Fibroblast of lung (primary cell): Measurements from ENCODE around the gene CCDC102B. TPM values are rescaled to one million over a fixed set of nuclear protein-coding genes. Genes with fewer than 3 reads are reported as not detected.

Source experiments
- DNase-seq, 2 donors: peaks; one replicate each; pipeline versions ENCODE4 v3.0.0 to v3.0.0-alpha.2; 2010; ENCODE audit warnings: low read depth in 2 of 2
- H2AFZ ChIP-seq: 2 replicates; pipeline ENCODE4 v1.5.1; 2012; ENCODE audit warnings: low read length, control low read depth, inconsistent platforms
- H3K27ac ChIP-seq: 2 replicates; pipeline ENCODE4 v1.5.1; 2011; ENCODE audit warnings: low read length, control low read depth; ENCODE audit not compliant: insufficient read depth
- H3K27me3 ChIP-seq: 2 replicates; pipeline ENCODE4 v1.5.1; 2011; ENCODE audit warnings: mild to moderate bottlenecking, low read length; ENCODE audit not compliant: control insufficient read depth, insufficient read depth
- H3K36me3 ChIP-seq: 2 replicates; pipeline ENCODE4 v1.5.1; 2011; ENCODE audit warnings: low read length; ENCODE audit not compliant: control insufficient read depth, insufficient read depth
- H3K4me1 ChIP-seq: 2 replicates; pipeline ENCODE4 v1.5.1; 2011; ENCODE audit warnings: low read length; ENCODE audit not compliant: control insufficient read depth, insufficient read depth; ENCODE audit errors: extremely low read depth
- H3K4me2 ChIP-seq: 2 replicates; pipeline ENCODE4 v1.5.1; 2011; ENCODE audit warnings: low read length, control low read depth; ENCODE audit not compliant: insufficient read depth; ENCODE audit errors: extremely low read depth
- H3K4me3 ChIP-seq, 4 experiments: fragments of 200-600 bp in 1 of 4; sonication (generic) in 1 of 4; replicated peaks in 1 of 4; 2 replicates each; pipeline ENCODE4 v1.5.1; 2011 to 2016; ENCODE audit warnings: low read length in 4 of 4, low read depth in 3 of 4, mild to moderate bottlenecking in 3 of 4, control low read depth in 2 of 4, inconsistent platforms in 1 of 4, mixed read lengths in 1 of 4; ENCODE audit not compliant: insufficient read depth in 1 of 4; ENCODE audit errors: control extremely low read depth in 1 of 4
- H3K79me2 ChIP-seq: 2 replicates; pipeline ENCODE4 v1.5.1; 2012; ENCODE audit warnings: mild to moderate bottlenecking, low read length, inconsistent platforms; ENCODE audit not compliant: control insufficient read depth, insufficient read depth
- H3K9ac ChIP-seq: 2 replicates; pipeline ENCODE4 v1.5.1; 2011; ENCODE audit warnings: mild to moderate bottlenecking, low read length, control low read depth; ENCODE audit not compliant: insufficient read depth
- H3K9me3 ChIP-seq: 2 replicates; pipeline ENCODE4 v1.5.1; 2012; ENCODE audit warnings: low read depth, low read length; ENCODE audit not compliant: control insufficient read depth, insufficient read depth
- H4K20me1 ChIP-seq: 2 replicates; pipeline ENCODE4 v1.5.1; 2011; ENCODE audit warnings: low read length; ENCODE audit not compliant: control insufficient read depth, insufficient read depth; ENCODE audit errors: extremely low read depth
- CTCF ChIP-seq, 2 donors: IDR thresholded peaks in 1 of 2; conservative IDR thresholded peaks in 1 of 2; 1 replicate in 1 of 2; 2 replicates in 1 of 2; pipeline ENCODE4 v1.5.1; 2011 to 2012; ENCODE audit warnings: low read length in 2 of 2, control low read depth in 1 of 2, inconsistent platforms in 1 of 2, low read depth in 1 of 2, mild to moderate bottlenecking in 1 of 2
- EZH2 ChIP-seq: IDR thresholded peaks from 2 replicates; pipeline ENCODE4 v1.5.1; 2012; ENCODE audit warnings: low read length, control low read depth, mild to moderate bottlenecking; ENCODE audit errors: missing control alignments
- polyA plus RNA-seq, 2 donors: library from polyadenylated mRNA; depleted of rRNA in 1 of 2; stranded (reverse) in 1 of 2; unstranded in 1 of 2; fragments of >200 nt; gene quantifications; 2 replicates each; pipeline ENCODE4 v1.2.1, GENCODE V29; 2011 to 2012; ENCODE audit warnings: missing spikeins in 1 of 2
- total RNA-seq: library from RNA; depleted of rRNA; stranded (reverse); fragments of >200 nt; gene quantifications from 2 replicates; pipeline ENCODE4 v1.2.1, GENCODE V29; 2014

The CCDC102B gene
- total and polyA plus RNA-seq, 2 donors (not counting 1 experiment from before 2014, with no cell fraction given), result 33.7 to 35.3 TPM

GRCh38 chr18:69008538-69008937 lies 210.7 kb downstream of the CCDC102B start:
- H3K4me2 ChIP-seq, result no peak overlapping the region
- H3K4me1 ChIP-seq, result no peaks in the 10 kb centered on the region
- no peak overlapping the region for H3K27ac ChIP-seq
- DNase-seq, result no peak
- H4K20me1 ChIP-seq, result no peaks in the 10 kb centered on the region
- no peaks in the 10 kb centered on the region for H3K36me3 ChIP-seq
- H3K27me3 ChIP-seq, result no peaks in the 10 kb centered on the region
- no peaks in the 10 kb centered on the region for H3K79me2 ChIP-seq
- no peak overlapping the region for H2AFZ ChIP-seq
- no peak overlapping the region for H3K4me3 ChIP-seq
- no peak overlapping the region for H3K9ac ChIP-seq
- TF ChIP-seq CTCF (conservative IDR thresholded peaks at IDR 0.05 in 1 of 2, IDR thresholded peaks at IDR 0.05 in 1 of 2; ENCODE audit: low read depth in 1 of 2, low read length in 2 of 2) (no peak), EZH2 (no peak)
- H3K9me3 ChIP-seq, result no peaks in the 10 kb centered on the region

- Histone ChIP-seq H3K4me3 (no peak overlapping the region), H3K79me2 (no peaks in the 10 kb centered on the region), H2AFZ (no peak overlapping the region), H3K9me3 (no peaks in the 10 kb centered on the region), H3K9ac (no peak overlapping the region), H3K4me1 (no peaks in the 10 kb centered on the region), H4K20me1 (no peaks in the 10 kb centered on the region), H3K27me3 (no peaks in the 10 kb centered on the region), H3K4me2 (no peak overlapping the region), H3K27ac (no peak overlapping the region), H3K36me3 (no peaks in the 10 kb centered on the region)
- DNase-seq, result no peak
- TF ChIP-seq CTCF (conservative IDR thresholded peaks at IDR 0.05 in 1 of 2, IDR thresholded peaks at IDR 0.05 in 1 of 2; ENCODE audit: low read depth in 1 of 2, low read length in 2 of 2), result no peak
- no peak for TF ChIP-seq EZH2
These were observed 223.4 kb downstream of the CCDC102B start for GRCh38 chr18:69021211-69021805.

- DNase-seq, result peak in 1 of 2 donors; percentile 12
- Histone ChIP-seq H3K27me3 (no peaks in the 10 kb centered on the region), H2AFZ (no peak overlapping the region), H3K4me1 (no peaks in the 10 kb centered on the region), H3K27ac (no peak overlapping the region), H3K4me2 (no peak overlapping the region), H3K4me3 (no peak overlapping the region), H3K36me3 (no peaks in the 10 kb centered on the region), H3K9ac (no peak overlapping the region), H3K79me2 (no peaks in the 10 kb centered on the region), H4K20me1 (no peaks in the 10 kb centered on the region), H3K9me3 (no peaks in the 10 kb centered on the region)
- no peak for TF ChIP-seq EZH2
- no peak for TF ChIP-seq CTCF (conservative IDR thresholded peaks at IDR 0.05 in 1 of 2, IDR thresholded peaks at IDR 0.05 in 1 of 2; ENCODE audit: low read depth in 1 of 2, low read length in 2 of 2)
These were observed 224.5 kb downstream of the CCDC102B start for GRCh38 chr18:69022426-69022825.
